ENCODE data around the gene ACOT7.

- TF ChIP-seq POLR2A (IDR thresholded peaks at IDR 0.05), result no peak
- no peak for TF ChIP-seq CTCF (IDR thresholded peaks at IDR 0.05 in 8 of 11, conservative IDR thresholded peaks at IDR 0.05 in 3 of 11)
- TF ChIP-seq POLR2AphosphoS5 (IDR thresholded peaks at IDR 0.05), result no peak
These were observed 64.2 kb downstream of the ACOT7 start for GRCh38 chr1:6329396-6329795.
